Measurements from ENCODE around the gene PRDX2.
"Not testable (repeated sequence)": the region's sequence is repeated elsewhere in the genome, so short reads cannot be mapped to it uniquely, and the experiment has no call there.

The PRDX2 gene

DNA sequence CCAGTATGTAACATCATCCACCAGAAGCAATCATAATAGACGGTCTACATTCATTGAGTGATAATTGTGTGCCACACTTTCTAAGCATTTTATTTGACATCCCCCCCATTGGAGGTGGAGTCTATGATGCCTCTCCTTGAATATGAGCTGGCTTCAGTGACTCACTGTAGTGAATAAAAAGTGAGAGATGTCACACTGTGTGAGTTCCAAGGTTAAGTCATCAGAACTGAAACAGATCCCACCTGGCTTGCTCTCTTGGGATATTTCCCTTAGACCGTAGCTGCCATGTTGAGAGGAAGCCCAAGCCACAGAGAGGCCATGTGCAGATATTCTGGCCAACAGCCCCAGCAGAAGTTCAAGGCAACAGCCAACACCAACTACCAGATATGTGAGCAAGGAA is 20.2 kb upstream of the PRDX2 start:
- no peak overlapping the region for H3K4me3 ChIP-seq (replicated peaks; ENCODE audit: low read depth, low read length)
- TF ChIP-seq, protein P1, sequence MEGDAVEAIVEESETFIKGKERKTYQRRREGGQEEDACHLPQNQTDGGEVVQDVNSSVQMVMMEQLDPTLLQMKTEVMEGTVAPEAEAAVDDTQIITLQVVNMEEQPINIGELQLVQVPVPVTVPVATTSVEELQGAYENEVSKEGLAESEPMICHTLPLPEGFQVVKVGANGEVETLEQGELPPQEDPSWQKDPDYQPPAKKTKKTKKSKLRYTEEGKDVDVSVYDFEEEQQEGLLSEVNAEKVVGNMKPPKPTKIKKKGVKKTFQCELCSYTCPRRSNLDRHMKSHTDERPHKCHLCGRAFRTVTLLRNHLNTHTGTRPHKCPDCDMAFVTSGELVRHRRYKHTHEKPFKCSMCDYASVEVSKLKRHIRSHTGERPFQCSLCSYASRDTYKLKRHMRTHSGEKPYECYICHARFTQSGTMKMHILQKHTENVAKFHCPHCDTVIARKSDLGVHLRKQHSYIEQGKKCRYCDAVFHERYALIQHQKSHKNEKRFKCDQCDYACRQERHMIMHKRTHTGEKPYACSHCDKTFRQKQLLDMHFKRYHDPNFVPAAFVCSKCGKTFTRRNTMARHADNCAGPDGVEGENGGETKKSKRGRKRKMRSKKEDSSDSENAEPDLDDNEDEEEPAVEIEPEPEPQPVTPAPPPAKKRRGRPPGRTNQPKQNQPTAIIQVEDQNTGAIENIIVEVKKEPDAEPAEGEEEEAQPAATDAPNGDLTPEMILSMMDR (IDR thresholded peaks at IDR 0.05; ENCODE audit: low read depth, low read length, missing control alignments) = no peak
- DNase-seq (ENCODE audit: extremely low read depth, low read depth) = no peak

DNA sequence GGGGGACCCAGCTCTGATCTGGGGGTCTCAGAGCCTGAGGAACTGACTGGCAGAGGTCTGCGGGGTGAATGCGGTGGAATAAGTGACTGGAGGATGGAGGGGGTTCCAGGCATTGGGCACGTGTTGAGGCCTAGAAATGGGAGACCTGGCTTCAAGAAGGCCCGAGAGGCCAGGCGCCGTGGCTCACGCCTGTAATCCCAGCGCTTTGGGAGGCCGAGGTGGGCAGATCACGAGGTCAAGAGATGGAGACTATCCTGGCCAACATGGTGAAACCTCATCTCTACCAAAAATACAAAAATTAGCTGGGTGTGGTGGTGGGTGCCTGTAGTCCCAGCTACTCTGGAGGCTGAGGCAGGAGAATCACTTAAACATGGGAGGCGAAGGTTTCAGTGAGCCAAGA is 16.2 kb upstream of the PRDX2 start:
- H3K4me3 ChIP-seq (replicated peaks; ENCODE audit: low read depth, low read length); DNase-seq (ENCODE audit: extremely low read depth, low read depth): not testable (repeated sequence)

DNA sequence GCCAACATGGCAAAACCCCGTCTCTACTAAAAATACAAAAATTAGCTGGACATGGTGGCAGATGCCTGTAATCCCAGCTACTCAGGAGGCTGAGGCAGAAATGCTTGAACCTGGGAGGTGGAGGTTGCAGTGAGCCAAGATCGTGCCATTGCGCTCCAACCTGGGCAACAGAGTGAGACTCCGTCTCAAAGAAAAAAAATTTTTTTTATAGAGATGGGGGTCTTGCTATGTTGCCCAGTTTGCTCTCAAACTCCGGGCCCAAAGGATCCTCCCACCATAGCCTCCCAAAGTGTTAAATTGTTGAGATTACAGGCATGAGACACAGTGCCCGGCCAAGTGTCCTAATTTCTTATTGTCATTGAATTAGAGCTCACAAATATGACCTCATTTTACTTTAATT is 15.6 kb upstream of the PRDX2 start:
- not testable (repeated sequence) for DNase-seq (ENCODE audit: extremely low read depth, low read depth); H3K4me3 ChIP-seq (replicated peaks; ENCODE audit: low read depth, low read length)

DNA sequence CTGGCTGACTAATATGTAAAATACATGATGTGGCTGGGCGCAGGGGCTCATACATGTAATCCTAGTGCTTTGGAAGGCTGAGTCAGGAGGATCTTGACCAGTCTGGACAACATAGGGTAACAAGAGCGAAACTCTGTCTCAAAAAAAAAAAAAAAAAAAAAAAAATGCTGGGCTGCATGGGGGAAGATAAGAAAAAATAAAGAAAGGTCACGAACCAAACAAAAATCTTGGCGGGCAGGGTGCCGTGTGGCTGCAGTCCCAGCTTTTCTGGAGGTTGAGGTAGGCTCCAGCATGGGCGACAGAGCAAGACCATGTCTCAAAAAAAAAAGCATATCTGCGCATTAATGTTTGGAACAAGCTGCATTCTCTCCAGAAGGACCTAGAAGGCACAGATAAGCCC is 13.5 kb upstream of the PRDX2 start:
- TF ChIP-seq, protein P1 (IDR thresholded peaks at IDR 0.05; ENCODE audit: low read depth, low read length, missing control alignments) = no peak

DNA sequence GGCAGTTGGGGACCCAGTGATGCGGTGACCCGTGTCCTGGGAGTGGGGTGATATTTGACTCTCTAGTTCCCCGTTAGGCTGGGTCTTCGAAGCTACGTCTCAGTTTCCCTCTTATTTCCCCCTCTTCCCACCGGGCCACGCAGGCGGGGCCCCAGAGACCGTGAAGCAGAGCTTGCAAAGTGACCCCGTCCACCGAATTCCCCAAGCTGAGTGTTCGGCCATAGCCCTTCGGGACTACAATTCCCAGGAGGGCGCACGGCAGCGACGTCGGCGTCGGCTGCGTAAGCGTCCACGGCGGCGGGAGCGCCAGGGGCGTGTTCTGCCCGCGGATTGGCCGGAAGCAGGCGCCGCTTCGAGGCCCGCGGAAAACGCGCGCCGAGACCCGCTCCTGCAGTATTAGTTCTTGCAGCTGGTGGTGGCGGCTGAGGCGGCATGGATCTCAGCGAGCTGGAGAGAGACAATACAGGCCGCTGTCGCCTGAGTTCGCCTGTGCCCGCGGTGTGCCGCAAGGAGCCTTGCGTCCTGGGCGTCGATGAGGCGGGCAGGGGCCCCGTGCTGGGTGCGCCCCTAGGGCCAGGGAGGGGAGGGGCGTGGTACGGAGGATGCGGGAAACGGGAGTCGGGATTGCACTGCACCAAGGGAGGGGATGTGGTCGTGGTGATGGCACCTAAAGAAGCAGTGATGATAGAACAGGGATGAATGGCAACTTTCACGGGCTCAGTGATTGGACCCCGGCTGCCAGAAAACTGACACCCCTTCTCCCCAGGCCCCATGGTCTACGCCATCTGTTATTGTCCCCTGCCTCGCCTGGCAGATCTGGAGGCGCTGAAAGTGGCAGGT is 4.9 kb upstream of the PRDX2 start, which contains the start of gene RNASEH2A:
Gene RNASEH2A (plus strand): TSS at position 343 of the 840 bp plus-strand sequence. CDS start 90 bp downstream, at position 433.
- no peak for DNase-seq (ENCODE audit: extremely low read depth, low read depth)
- TF ChIP-seq, protein P1 (IDR thresholded peaks at IDR 0.05; ENCODE audit: low read depth, low read length, missing control alignments) = no peak
- H3K4me3 ChIP-seq (replicated peaks; ENCODE audit: low read depth, low read length) = peak within 1 kb of the TSS; percentile 72

More for the DNA sequence above, 13.5 kb upstream of the PRDX2 start:
- no peak overlapping the region for H3K4me3 ChIP-seq (replicated peaks; ENCODE audit: low read depth, low read length)
- no peak for DNase-seq (ENCODE audit: extremely low read depth, low read depth)

DNA sequence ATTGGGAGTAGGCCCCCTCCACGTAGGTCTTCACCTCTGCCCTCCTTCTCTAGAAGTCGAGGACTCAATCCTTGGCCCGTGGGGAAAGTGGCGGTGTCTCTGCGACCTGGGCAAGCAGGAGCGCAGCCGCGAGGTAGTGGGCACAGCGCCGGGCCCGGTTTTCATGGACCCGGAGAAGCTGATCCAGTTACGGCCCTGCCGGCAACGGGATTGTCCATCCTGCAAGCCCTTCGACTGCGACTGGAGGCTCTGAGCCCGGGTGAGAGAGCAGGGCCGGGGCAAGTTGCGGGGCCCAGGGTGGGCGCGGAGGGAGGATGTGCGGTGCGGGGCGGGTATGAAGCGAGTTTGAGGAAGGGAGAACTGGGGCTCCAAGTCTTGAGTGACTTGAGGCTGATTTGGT is 2.5 kb upstream of the PRDX2 start:
- TF ChIP-seq, protein P1 (IDR thresholded peaks at IDR 0.05; ENCODE audit: low read depth, low read length, missing control alignments) = no peak
- H3K4me3 ChIP-seq (replicated peaks; ENCODE audit: low read depth, low read length) = no peak overlapping the region
- DNase-seq (ENCODE audit: extremely low read depth, low read depth) = no peak

DNA sequence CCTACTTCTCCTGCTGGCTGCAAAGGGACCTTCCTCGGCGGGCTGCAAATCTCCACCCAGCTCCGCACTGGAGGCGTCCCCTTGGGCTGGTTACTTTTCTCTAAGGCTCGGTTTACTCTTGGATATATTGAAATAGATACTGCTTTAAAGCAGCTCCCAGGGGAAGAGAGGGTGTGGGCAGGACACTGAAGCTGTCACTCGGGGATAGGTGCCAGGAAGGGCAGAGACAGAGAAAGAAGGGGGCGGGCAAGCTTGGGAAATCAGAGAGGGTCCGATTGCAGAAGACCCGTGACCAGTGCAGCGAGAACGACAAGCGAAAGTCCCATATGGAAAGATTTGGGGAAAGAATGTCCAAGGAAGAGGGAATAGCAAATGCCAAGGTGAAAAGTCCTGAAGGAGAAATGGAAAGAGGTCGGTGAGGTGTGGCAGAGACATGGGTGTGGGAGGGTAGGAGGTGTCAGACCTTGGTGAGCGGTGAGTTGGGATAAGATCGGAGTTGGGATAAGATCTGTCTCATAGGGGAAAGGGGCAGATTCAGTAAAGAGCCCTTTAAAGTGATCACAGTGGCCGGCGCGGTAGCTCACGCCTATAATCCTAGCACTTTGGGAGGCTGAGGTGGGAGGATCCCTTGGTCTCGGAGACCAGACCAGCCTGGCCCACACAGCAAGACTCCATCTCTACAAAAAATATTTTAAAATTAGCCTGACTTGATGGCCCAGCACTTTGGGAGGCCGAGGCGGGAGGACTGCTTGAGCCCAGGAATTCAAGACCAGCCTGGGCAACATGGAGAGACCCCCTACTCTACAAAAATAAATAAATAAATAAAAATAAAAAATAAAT is 887 bp upstream of the PRDX2 start:
- DNase-seq (ENCODE audit: extremely low read depth, low read depth) = no peak
- TF ChIP-seq, protein P1 (IDR thresholded peaks at IDR 0.05; ENCODE audit: low read depth, low read length, missing control alignments) = no peak
- peak overlapping the region; percentile 98 for H3K4me3 ChIP-seq (replicated peaks; ENCODE audit: low read depth, low read length)

Measured in HFF-Myc (cell line).